ENCODE measurements around the gene TCTA. TPM values are rescaled to one million over a fixed set of nuclear protein-coding genes. Genes with fewer than 3 reads are reported as not detected.
"Not testable (repeated sequence)": the region's sequence is repeated elsewhere in the genome, so short reads cannot be mapped to it uniquely, and the experiment has no call there.

TCTA gene
- total RNA-seq: 18.4 and 28.7 TPM in 2 replicates

GRCh38 chr3:49411968-49412631, at the start of gene TCTA, which contains the start of gene RHOA:
TSS of gene TCTA (plus strand) at chr3:49412423. CDS start at chr3:49412427, 4 bp downstream.
TSS of gene RHOA (minus strand) at chr3:49411976. CDS start at chr3:49375589, 36,387 bp downstream.
- DNase-seq (ENCODE audit: extremely low read depth, low read depth, low spot score): peak; percentile 99

GRCh38 chr3:49362561-49362960, 49.7 kb upstream of the TCTA start:
- no peak for DNase-seq (ENCODE audit: extremely low read depth, low read depth, low spot score)

- no peak for DNase-seq (ENCODE audit: extremely low read depth, low read depth, low spot score)
These were observed 41.5 kb upstream of the TCTA start for GRCh38 chr3:49370585-49371290.

GRCh38 chr3:49371946-49372345, 40.3 kb upstream of the TCTA start:
- DNase-seq (ENCODE audit: extremely low read depth, low read depth, low spot score): no peak

GRCh38 chr3:49377483-49377882, 34.7 kb upstream of the TCTA start:
- no peak for DNase-seq (ENCODE audit: extremely low read depth, low read depth, low spot score)

GRCh38 chr3:49378249-49378895, 33.9 kb upstream of the TCTA start:
- no peak for DNase-seq (ENCODE audit: extremely low read depth, low read depth, low spot score)

- no peak for DNase-seq (ENCODE audit: extremely low read depth, low read depth, low spot score)
These were observed 28.8 kb upstream of the TCTA start for GRCh38 chr3:49383387-49383786.

GRCh38 chr3:49385617-49386016, 26.6 kb upstream of the TCTA start:
- no peak for DNase-seq (ENCODE audit: extremely low read depth, low read depth, low spot score)

GRCh38 chr3:49386056-49386756, 26.0 kb upstream of the TCTA start:
- no peak for DNase-seq (ENCODE audit: extremely low read depth, low read depth, low spot score)

- no peak for DNase-seq (ENCODE audit: extremely low read depth, low read depth, low spot score)
These were observed 24.5 kb upstream of the TCTA start for GRCh38 chr3:49387721-49388120.

GRCh38 chr3:49388289-49388820, 23.9 kb upstream of the TCTA start:
- DNase-seq (ENCODE audit: extremely low read depth, low read depth, low spot score): no peak

- no peak for DNase-seq (ENCODE audit: extremely low read depth, low read depth, low spot score)
These were observed 22.9 kb upstream of the TCTA start for GRCh38 chr3:49389297-49389696.

- DNase-seq (ENCODE audit: extremely low read depth, low read depth, low spot score): not testable (repeated sequence)
These were observed 20.9 kb upstream of the TCTA start for GRCh38 chr3:49391310-49391709.

- DNase-seq (ENCODE audit: extremely low read depth, low read depth, low spot score): no peak
These were observed 14.8 kb upstream of the TCTA start for GRCh38 chr3:49397470-49397869.

- no peak for DNase-seq (ENCODE audit: extremely low read depth, low read depth, low spot score)
These were observed 12.8 kb upstream of the TCTA start for GRCh38 chr3:49399461-49399860.

GRCh38 chr3:49401766-49402165, 10.5 kb upstream of the TCTA start:
- no peak for DNase-seq (ENCODE audit: extremely low read depth, low read depth, low spot score)

GRCh38 chr3:49403891-49404290, 8.3 kb upstream of the TCTA start:
- no peak for DNase-seq (ENCODE audit: extremely low read depth, low read depth, low spot score)

GRCh38 chr3:49405570-49405969, 6.7 kb upstream of the TCTA start:
- not testable (repeated sequence) for DNase-seq (ENCODE audit: extremely low read depth, low read depth, low spot score)

GRCh38 chr3:49406571-49407565, 5.4 kb upstream of the TCTA start:
- DNase-seq (ENCODE audit: extremely low read depth, low read depth, low spot score): no peak

Measured in glomerular endothelial cell (primary cell).